Measurements from ENCODE around the gene GRM7.

Gene GRM7

DNA sequence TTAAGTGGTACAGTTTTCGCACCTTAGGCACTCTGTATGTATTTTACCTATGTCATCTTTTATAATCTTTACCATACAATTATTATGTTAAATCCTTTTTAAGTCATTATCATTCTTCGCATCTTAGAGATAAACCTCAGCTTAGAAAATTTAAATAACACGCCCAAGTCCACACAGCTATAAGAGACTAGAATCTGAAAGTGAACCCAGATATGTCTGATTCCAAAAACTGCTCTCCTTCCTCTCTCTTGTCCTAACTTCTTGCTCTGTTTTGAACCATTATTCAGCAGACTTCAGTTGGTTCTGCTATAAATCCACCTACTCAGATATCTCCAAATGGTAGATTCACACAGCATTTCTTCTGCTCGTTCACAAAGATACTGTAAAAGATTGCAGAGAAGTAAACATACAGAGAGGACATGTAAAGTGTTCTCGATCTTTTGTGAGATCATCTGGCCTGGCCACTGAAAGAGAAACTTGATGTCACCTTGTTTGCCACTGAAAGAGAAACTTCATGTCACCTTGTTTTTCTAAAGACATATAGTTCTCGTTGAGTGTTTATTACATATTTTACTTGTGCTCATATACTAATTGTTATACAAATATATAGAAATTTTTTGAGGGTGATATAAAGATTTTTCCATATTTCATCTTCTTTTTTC, 533.2 kb downstream of the GRM7 start:
- ChIA-PET CTCF (interaction anchor here (0.6 kb wide), 1 partner anchor 46 kb away, joined by 3 read pairs; no protein-coding TSS in a partner anchor), POLR2A (no interaction called here)
- no peaks in the 10 kb centered on the region for H3K9me3 ChIP-seq (ENCODE audit: control insufficient read depth, insufficient read depth, low read depth, low read length)
- H3K36me3 ChIP-seq (ENCODE audit: control insufficient read depth in 2 of 2, insufficient read depth in 1 of 2, low read length in 2 of 2) = no peaks in the 10 kb centered on the region
- no peaks in the 10 kb centered on the region for H3K4me1 ChIP-seq (ENCODE audit: control insufficient read depth, insufficient read depth, low read length)
- H3K4me3 ChIP-seq (ENCODE audit: low read depth, low read length) = no peak overlapping the region
- no peak overlapping the region for H3K27ac ChIP-seq (ENCODE audit: extremely low read depth, low read depth, low read length)
- no peak for TF ChIP-seq ZNF510 (tag by site-specific recombination; IDR thresholded peaks at IDR 0.05; ENCODE audit: insufficient replicate concordance)

DNA sequence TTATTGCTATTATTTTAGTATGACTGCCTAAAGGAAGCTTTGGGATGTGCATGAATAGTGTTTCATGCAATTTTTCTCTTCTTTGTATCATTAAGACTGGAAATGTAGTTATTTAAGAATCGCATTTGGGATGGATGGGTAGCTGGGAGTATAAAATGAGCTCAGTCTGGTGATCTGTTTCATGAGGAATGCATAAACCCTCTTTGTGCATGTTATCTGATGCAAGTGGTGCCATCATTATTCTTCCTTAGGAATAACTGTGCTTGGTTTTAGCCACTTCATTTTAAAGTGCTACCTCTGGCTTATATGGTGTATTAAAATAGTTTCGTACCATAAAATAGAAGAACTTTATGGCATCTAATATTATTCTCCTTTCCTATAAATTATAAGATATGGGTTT, 535.6 kb downstream of the GRM7 start:
- no peaks in the 10 kb centered on the region for H3K4me1 ChIP-seq (ENCODE audit: control insufficient read depth, insufficient read depth, low read length)
- no peaks in the 10 kb centered on the region for H3K36me3 ChIP-seq (ENCODE audit: control insufficient read depth in 2 of 2, insufficient read depth in 1 of 2, low read length in 2 of 2)
- no peak overlapping the region for H3K4me3 ChIP-seq (ENCODE audit: low read depth, low read length)
- no peaks in the 10 kb centered on the region for H3K9me3 ChIP-seq (ENCODE audit: control insufficient read depth, insufficient read depth, low read depth, low read length)
- CTCF ChIA-PET = interaction anchor here (0.7 kb wide), 1 partner anchor 10 kb away, joined by 3 read pairs; no protein-coding TSS in a partner anchor
- POLR2A ChIA-PET = no interaction called here
- no peak for TF ChIP-seq ZNF223 (tag by site-specific recombination; IDR thresholded peaks at IDR 0.05)
- TF ChIP-seq, protein P1, sequence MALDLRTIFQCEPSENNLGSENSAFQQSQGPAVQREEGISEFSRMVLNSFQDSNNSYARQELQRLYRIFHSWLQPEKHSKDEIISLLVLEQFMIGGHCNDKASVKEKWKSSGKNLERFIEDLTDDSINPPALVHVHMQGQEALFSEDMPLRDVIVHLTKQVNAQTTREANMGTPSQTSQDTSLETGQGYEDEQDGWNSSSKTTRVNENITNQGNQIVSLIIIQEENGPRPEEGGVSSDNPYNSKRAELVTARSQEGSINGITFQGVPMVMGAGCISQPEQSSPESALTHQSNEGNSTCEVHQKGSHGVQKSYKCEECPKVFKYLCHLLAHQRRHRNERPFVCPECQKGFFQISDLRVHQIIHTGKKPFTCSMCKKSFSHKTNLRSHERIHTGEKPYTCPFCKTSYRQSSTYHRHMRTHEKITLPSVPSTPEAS (tag by site-specific recombination; IDR thresholded peaks at IDR 0.05) = no peak
- no peak for TF ChIP-seq ZNF707 (tag by site-specific recombination; IDR thresholded peaks at IDR 0.05)
- TF ChIP-seq, protein P2, sequence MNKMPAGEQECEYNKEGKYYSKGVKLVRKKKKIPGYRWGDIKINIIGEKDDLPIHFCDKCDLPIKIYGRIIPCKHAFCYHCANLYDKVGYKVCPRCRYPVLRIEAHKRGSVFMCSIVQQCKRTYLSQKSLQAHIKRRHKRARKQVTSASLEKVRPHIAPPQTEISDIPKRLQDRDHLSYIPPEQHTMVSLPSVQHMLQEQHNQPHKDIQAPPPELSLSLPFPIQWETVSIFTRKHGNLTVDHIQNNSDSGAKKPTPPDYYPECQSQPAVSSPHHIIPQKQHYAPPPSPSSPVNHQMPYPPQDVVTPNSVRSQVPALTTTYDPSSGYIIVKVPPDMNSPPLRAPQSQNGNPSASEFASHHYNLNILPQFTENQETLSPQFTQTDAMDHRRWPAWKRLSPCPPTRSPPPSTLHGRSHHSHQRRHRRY (tag by site-specific recombination; IDR thresholded peaks at IDR 0.05) = no peak
- TF ChIP-seq, protein P3, sequence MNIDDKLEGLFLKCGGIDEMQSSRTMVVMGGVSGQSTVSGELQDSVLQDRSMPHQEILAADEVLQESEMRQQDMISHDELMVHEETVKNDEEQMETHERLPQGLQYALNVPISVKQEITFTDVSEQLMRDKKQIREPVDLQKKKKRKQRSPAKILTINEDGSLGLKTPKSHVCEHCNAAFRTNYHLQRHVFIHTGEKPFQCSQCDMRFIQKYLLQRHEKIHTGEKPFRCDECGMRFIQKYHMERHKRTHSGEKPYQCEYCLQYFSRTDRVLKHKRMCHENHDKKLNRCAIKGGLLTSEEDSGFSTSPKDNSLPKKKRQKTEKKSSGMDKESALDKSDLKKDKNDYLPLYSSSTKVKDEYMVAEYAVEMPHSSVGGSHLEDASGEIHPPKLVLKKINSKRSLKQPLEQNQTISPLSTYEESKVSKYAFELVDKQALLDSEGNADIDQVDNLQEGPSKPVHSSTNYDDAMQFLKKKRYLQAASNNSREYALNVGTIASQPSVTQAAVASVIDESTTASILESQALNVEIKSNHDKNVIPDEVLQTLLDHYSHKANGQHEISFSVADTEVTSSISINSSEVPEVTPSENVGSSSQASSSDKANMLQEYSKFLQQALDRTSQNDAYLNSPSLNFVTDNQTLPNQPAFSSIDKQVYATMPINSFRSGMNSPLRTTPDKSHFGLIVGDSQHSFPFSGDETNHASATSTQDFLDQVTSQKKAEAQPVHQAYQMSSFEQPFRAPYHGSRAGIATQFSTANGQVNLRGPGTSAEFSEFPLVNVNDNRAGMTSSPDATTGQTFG (tag by site-specific recombination; IDR thresholded peaks at IDR 0.05; ENCODE audit: borderline replicate concordance) = no peak
- no peak for TF ChIP-seq ZNF776 (tag by site-specific recombination; IDR thresholded peaks at IDR 0.05; ENCODE audit: borderline replicate concordance)
- TF ChIP-seq RBAK (tag by site-specific recombination; IDR thresholded peaks at IDR 0.05) = no peak
- no peak for TF ChIP-seq ZNF501 (tag by site-specific recombination; IDR thresholded peaks at IDR 0.05)
- TF ChIP-seq GLI2 (tag by site-specific recombination; IDR thresholded peaks at IDR 0.05; ENCODE audit: borderline replicate concordance, low read depth) = no peak
- no peak for TF ChIP-seq TRIM28 (IDR thresholded peaks at IDR 0.05; ENCODE audit: borderline replicate concordance, low read length)
- TF ChIP-seq YY2 (tag by site-specific recombination; IDR thresholded peaks at IDR 0.05) = no peak
- TF ChIP-seq ZNF335 (tag by site-specific recombination; conservative IDR thresholded peaks at IDR 0.05) = no peak
- TF ChIP-seq, protein P4, sequence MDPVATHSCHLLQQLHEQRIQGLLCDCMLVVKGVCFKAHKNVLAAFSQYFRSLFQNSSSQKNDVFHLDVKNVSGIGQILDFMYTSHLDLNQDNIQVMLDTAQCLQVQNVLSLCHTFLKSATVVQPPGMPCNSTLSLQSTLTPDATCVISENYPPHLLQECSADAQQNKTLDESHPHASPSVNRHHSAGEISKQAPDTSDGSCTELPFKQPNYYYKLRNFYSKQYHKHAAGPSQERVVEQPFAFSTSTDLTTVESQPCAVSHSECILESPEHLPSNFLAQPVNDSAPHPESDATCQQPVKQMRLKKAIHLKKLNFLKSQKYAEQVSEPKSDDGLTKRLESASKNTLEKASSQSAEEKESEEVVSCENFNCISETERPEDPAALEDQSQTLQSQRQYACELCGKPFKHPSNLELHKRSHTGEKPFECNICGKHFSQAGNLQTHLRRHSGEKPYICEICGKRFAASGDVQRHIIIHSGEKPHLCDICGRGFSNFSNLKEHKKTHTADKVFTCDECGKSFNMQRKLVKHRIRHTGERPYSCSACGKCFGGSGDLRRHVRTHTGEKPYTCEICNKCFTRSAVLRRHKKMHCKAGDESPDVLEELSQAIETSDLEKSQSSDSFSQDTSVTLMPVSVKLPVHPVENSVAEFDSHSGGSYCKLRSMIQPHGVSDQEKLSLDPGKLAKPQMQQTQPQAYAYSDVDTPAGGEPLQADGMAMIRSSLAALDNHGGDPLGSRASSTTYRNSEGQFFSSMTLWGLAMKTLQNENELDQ (tag by site-specific recombination; IDR thresholded peaks at IDR 0.05; ENCODE audit: low read depth) = no peak
- no peak for TF ChIP-seq OVOL3 (tag by site-specific recombination; IDR thresholded peaks at IDR 0.05)
- TF ChIP-seq GLIS2 (tag by site-specific recombination; IDR thresholded peaks at IDR 0.05) = no peak
- TF ChIP-seq ZNF292 (tag by site-specific recombination; IDR thresholded peaks at IDR 0.05; ENCODE audit: borderline replicate concordance, low read depth) = no peak
- no peak for TF ChIP-seq ZNF510 (tag by site-specific recombination; IDR thresholded peaks at IDR 0.05; ENCODE audit: insufficient replicate concordance)
- TF ChIP-seq, protein P5, sequence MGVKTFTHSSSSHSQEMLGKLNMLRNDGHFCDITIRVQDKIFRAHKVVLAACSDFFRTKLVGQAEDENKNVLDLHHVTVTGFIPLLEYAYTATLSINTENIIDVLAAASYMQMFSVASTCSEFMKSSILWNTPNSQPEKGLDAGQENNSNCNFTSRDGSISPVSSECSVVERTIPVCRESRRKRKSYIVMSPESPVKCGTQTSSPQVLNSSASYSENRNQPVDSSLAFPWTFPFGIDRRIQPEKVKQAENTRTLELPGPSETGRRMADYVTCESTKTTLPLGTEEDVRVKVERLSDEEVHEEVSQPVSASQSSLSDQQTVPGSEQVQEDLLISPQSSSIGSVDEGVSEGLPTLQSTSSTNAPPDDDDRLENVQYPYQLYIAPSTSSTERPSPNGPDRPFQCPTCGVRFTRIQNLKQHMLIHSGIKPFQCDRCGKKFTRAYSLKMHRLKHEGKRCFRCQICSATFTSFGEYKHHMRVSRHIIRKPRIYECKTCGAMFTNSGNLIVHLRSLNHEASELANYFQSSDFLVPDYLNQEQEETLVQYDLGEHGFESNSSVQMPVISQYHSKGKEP (tag by site-specific recombination; IDR thresholded peaks at IDR 0.05) = no peak
- no peak for TF ChIP-seq ZNF670 (tag by site-specific recombination; IDR thresholded peaks at IDR 0.05; ENCODE audit: low read depth)
- no peak for TF ChIP-seq EGR2 (tag by site-specific recombination; IDR thresholded peaks at IDR 0.05; ENCODE audit: low read depth)
- no peak overlapping the region for H3K27ac ChIP-seq (ENCODE audit: extremely low read depth, low read depth, low read length)
